HG02759 (cell line): ENCODE data around the gene PLCB2.

Experiments used
- ATAC-seq: cut with Tn5 transposase; IDR thresholded peaks from one replicate; pipeline ENCODE4 v1.9.1; 2021; ENCODE audit warnings: mild to moderate bottlenecking, moderate library complexity; ENCODE audit not compliant: unreplicated experiment

Gene PLCB2

DNA sequence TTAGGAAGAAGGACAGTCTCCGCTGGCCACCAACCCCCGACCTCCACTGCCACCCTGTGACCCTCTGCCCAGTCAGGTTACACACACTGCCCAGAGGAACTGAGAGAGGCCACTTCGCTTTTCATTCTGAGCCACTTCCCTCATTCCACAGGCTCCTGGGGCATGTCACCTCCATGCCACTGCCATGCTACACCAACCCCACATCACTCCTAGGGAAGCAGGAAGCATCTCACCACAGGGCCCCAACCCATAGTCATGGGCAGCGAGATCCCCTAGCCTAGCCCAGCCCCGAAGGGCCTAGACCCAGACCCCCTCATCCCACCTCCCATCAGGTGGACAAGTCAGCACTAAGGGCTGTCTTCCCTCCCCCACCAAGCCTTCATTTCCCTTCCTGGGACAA is 1.4 kb downstream of the PLCB2 start:
- ATAC-seq = no peak

DNA sequence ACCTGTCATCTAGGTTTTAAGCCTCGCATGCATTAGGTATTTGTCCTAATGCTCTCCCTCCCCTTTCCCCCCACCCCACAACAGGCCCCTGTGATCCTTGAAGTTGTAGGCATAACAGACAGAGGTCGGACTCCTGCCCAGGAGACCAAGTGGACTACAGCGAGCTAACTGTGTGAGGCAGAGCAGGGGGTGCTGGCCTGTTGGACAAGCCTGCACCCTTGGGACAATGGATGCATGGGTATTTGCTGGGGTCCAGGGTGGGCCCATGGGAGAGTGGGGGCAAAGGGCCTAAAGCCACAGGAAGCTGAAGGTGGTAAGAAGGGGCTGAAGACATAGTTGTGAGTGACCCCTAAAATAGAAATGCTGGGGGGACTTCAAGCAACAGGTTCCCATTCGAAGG is 2.5 kb downstream of the PLCB2 start:
- ATAC-seq = no peak

DNA sequence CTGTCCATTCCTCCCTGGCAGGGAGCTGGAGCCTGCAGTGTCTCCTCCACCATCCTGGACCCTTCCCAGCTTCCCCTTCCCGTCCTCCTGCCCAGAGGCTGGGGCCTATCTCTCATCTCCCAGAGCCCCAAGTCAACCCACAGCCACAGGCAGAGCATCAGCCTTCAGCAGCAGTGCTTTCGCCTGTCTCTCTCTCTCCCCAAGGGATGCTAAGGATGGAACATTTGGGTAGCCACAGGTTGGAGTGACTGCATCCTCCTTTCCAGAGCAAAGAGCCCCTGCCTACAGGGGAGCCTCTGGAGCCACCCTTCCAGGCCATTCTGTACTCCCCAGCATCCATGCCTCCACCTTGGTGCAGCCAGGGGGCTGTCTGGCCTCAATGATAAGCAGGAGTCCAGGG is 4.2 kb downstream of the PLCB2 start:
- ATAC-seq = no peak

DNA sequence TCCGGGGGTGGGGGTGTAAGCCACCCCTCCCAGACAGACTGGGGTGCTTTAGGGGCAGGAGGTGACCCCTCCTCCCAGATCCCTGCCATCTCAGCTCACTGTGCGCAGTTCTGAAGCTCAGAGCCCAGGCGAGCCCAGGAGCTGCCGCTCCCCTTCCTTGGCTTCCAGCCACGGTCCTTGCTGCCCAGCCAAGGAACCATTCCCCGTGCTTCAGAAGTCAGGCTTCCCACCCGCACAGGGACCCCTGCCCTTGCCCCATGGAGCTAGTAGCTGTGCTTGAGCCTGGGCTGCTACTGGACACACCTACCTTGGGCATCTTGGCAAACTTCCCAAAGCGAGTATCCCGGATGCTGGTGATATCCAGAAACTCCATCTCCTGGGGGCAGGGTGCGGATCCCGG is 4.8 kb downstream of the PLCB2 start:
- no peak for ATAC-seq

DNA sequence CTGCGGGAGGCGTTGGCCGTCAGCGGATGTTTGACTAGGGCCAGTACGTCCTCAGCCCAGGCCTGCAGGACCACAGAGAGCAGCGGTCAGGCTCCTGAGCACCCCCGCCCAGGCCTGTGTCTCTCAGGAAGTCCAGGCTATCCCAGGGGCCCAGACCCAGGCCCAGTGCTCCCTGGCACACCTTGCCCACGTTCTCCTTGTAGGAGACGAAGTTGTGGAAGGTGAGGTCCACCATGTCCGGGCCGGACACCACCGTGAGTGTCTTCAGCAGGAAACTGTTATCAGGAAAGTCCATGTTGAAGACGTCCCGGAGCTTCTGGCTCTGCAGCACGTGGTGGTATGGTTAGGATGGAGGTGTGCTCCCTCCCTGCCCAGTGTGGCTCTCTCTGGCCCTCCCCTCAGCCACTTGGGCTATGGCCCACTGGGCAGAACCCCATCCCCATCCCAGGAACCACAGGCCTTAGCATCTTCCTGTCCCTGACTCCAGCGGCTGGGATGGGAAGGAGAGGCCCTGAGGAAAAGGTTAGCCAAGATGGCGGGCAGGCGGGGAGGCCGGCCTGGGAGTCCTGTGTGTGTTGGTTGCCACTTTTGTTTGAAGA is 5.3 kb downstream of the PLCB2 start:
- no peak for ATAC-seq

DNA sequence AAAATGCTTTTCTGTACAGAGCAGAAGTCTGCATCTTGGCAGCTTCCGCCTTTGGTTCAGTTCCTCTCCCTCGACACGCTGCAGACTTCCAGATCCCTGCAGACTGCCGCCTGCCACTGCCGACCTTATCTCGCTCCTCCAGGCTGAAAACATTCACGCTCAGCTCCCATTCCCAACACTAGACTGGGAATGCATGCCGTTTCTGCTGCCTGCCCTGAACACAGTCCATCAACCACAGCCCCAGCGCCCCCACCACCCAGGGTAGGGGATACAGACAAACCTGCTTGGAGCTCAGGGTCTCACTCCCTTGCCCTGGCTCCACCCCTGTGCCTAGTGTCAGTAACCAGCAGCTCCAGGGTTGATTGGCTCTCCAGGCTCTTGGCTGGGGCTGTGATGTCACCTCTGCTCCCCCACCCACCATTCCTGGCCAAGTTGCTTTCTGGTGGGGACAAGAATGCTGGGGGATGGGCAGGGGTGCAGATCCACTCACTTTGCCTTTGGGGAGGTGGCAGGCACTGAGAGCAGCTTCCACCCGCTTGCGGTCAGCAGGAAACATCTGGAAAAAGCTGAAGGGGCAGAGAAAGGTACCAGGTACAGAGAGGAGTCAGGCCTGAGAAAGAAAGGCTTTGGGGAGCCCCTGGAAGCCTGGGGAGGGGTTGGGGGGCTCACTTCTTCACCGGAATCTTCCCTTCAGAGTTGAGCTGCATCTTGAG is 6.1 kb downstream of the PLCB2 start:
- no peak for ATAC-seq

DNA sequence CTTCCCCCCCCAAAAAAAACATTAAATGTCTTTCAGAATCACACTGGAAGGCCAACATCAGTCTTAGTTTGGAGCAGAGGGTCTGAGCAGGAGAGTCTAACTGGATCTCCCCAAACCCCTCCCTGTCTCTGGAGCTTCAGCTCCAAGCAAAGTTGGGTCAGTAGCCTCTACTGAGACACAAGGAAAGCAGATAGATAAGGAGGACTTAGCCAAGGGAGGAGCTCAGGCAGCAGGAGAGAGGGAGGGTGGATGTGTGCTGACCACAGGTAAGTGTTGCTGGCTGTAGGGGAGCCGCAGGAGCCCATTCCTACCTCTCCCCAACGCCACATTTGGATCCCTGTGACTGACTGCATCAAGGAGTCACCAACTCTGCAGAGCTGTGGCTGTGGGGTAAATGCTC is 7.0 kb downstream of the PLCB2 start:
- no peak for ATAC-seq

DNA sequence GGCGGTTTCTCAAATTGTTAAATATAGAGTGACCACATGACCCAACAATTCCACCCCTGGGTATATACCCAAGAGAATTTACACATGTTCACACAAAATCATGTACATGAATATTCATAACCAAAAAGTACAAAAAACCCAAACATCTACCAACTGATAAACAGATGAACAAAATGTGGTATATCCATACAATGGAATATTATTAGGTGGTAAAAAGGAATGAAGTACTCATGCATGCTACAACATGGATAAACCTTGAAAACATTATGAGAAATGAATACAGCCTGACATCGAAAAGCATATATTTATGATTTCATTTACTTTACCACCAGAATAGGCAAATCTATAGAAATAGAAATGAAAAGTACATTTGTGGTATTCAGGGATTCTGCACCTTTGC is 7.4 kb downstream of the PLCB2 start:
- no peak for ATAC-seq

DNA sequence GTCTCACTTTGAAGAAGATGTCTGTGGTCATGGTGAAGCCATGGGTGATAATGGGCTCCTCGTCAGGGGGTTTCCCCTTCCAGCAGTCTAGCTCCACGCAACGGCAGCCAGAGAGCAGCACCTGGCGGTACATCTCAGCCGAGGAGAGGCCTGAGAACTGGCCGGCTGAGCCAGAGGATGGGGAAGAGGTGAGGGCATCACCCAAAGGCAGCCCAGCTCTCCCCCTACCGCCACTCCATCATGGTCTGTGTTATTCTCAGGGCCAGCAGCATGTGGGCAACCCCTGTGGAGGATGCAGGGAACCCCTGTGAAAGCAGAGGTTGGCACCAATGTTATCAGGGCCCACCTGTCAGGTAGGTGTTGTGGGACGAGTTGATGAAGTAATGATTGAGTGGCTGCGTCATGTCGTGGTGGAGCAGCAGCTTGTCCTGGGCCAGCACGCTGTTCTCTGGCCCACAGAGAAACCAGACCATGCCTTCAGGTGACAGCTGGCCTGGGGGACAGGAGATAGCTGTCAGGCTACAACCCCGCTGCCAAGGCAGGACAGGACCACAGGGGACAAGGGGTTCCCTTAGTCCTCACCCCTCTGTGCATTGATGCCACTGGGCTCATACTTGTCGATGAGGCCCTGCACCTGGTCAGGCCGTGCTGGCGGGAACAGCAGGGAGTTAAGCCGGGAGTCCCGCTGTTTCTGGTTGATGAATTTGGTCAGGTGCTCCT is 9.4 kb downstream of the PLCB2 start:
- no peak for ATAC-seq

DNA sequence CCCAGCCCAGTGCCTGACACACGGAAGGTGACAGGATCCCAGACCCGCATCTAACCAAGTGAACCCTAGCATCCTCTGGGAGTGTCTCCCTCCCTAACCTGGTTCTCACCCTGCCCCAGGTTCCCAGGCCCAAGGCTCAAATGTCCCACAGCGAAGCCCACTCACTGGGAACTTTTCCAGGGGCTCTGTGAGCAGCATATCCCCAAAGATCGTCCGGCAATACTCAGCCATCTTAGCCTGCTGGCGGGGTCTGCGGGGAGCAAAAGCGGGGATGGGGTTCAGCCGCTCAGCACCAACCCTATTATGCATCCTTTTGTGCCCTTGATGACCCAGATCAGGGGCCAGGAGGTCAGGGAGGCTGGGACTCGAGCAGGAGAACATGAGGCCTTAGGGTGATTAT is 10.4 kb downstream of the PLCB2 start:
- ATAC-seq = no peak

DNA sequence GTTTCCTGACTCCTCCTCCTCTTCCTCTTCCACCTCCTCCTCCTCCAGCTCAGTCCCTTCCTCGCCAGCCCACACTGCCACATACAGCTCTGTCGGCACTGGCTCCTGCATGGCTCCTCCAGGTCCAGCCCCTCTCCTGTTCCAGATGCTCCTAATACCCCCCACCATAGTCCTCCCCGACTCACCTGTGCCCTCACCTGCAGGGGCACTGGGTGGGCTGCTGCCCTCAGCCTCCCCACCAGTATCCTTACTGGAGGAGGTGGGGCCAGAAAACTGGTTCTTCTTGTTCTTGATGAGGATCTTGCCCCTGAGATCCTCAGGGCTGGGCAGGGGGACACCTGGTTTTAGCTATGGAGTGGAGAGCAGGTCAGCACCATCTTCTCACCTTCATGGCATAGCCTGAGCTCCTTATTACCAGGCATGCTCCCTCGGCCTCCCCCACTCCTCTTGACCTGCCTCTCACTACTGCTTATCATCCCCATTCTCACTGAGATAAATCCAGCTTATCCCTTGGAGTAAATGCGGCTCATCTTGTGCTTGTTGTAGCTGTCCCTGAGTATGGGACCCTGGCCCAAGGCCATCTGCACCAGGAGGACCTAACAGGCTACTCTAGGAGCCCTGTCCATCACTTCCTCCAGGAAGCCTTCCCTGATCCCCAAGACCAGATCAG is 11.0 kb downstream of the PLCB2 start:
- ATAC-seq = no peak

DNA sequence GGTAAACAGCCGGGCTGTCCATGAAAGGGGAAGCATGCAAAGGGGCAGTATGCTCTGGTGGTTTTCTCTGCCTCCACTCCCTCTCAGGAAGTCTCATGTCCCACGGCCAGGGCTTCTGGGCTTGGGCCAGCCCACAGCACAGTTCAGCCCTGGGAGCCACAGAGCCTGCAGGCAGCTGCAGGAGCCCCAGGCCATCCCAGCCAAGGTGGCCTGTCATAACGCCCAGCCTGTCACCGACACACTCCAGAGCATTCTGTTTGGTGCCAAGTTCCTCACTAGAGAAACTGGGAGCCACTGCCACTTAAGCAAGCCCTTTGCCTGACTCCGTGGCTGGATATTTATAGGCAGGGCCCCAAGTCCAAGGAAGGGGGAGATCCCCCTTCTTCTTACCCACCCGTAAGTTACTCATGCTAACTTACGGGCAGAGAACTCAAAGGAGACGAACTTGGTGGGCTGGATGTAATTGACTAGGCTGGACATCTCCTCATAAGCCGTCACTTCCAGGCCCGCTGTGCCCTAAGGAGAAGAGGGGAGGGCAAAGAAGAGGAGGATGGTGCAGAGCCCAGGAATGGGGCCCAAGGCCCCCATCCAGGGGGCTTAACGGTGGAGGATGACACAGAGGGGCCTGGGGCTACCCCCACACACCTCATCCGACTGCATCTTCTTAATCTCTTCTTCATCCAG is 11.7 kb downstream of the PLCB2 start:
- no peak for ATAC-seq

DNA sequence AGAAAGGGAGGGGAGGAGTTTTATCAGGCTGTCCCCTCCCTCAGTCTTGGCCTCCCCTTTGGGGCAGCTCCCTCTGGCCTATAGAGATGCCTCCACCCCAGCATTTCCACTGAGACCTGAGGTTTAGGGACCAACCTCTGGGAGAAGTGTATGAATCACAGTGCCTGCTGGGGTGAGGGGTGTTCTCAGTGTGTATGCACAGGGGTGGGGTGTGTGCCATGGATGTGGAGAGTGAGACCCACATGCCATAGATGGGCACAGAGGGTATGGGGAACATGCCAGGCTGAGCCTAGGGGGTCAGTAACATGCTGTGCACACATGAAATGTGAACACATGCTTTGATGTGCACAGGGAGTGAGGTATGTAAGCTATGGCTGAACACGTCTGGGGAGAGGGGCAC is 12.4 kb downstream of the PLCB2 start:
- ATAC-seq = no peak

DNA sequence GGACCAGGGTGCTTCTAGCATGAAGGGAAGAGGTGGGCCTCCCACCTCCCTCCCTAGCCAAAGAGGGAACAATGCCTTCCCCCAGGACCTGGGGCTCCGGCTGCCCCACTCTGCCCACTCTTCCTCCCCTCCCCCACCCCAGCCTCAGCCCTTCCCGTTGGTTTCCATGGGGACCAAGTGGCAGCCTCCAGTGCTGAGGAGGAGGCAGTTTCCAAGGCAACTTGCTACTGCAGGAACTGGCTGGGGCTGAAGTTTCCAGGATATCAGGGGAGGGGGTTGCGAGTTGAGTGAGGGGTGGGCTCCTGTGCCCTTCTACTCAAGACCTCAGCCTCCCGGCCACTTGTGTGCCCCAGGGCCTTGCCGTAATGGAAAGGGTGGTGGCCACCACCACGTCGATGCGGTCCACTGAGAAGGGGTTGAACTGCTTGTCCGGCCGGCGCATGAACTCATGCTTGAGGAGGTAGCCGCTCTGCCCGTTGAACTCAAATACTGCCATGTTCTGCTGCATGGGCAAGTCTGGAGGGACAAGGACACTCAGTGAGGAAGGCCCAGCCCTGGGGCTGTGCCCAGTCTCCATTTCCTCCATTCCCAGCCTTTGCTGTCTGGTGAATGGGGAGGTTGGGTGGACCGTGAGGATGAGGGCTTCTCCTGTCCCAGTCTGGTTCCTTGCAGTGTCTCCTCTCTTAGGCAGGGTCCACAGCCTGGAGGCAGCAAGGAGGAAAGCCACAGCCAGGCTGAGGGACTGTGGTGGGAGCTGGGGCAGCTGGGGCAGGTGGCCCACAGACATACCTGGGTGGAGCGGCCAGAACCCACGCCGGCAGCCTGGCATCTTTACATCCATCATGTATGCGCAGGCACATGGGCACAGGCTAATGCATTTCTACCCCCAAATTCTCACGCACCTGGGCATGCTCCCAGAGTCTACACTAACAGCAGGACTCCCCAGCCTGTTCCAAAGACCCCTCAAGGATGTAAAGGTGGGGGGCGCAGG is 13.5 kb downstream of the PLCB2 start:
- ATAC-seq = no peak

DNA sequence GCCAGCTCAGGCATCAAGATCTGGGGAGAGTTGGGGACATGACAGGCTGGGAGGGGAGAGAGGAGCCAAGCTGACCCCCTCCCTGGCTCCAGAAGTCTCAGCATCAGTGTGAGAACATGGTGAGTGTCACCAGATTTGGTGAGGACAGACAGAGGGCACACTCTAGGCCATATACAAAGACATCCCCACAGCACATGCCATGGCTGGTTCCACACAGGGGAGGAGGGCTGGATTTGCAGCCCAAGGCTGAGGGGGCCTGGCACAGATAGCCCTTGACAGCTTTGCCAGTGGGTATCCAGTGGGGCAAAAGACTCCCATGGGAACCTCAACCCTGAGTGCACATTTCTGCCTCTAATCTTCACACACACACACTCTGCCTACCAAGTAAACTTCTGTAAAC is 14.7 kb downstream of the PLCB2 start:
- ATAC-seq = no peak

DNA sequence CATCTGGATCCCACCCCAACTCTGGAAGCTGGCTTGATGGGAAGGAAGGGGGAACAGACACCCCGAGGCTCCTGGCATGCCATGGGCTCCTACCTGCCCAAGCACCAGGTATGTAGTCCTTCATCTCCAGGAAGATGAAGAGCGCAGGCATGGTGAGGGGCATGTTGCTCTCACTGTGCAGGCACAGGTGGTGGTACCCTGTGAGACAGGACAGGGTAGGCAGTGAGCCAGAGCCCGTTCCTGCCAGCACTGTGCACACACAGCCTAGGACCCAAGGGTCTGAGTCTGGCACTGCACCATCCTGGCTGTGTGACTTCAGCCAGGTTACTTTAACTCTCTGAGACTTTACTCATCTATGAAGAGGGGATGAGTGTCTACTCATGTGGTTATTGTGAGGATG is 15.5 kb downstream of the PLCB2 start:
- ATAC-seq = no peak

DNA sequence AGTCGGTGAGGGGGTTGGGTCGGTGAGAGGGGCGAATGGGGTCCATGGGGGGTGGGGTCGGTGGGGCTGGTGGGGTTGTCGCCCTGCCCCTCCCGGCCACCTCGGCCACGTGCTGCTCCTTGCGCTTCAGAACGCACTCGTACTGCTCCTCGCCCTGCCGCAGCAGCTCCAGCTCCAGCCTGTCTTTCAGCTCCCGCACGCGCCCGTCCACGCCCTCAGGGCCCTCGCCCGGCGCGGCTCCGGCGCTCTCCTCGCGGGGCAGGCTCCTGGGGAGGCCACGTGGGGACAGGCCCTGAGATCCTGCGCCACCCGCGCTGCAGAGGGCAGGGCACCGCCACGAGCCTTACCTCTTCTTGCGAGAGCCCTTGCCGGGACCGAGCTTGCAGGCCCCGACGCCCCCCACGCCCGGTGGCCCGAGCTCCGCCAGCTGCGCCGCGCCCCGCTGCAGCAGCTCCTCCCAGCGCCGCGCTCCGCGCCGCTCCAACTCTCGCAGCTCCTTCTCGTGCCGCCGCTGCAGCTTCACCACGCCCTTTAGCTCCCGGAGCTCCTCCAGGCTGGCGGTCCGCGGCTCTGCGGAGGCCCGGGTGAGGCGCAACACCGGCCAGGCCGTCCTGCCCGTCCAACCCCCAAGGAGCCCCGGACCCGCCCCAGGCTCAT is 16.7 kb downstream of the PLCB2 start:
- no peak for ATAC-seq

DNA sequence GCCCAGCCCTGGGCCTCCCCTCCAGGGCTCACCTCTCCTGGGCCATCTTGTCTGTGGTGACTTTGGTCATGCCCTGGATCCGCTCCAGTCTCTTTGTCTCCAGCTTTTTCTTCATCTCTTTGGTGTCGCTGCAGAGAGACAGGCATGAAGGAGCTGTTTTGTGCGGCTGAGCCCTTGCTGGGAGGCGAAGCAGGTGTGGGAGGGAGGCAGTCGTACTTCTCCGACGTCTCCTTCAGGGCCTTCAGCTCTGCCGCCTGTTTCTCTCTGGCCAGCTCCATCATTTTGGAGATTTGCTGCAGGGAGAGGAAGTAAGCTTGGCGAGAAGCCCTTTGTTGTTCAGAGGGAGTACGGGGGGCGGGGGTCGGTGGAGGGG is 17.2 kb downstream of the PLCB2 start:
- ATAC-seq = no peak

DNA sequence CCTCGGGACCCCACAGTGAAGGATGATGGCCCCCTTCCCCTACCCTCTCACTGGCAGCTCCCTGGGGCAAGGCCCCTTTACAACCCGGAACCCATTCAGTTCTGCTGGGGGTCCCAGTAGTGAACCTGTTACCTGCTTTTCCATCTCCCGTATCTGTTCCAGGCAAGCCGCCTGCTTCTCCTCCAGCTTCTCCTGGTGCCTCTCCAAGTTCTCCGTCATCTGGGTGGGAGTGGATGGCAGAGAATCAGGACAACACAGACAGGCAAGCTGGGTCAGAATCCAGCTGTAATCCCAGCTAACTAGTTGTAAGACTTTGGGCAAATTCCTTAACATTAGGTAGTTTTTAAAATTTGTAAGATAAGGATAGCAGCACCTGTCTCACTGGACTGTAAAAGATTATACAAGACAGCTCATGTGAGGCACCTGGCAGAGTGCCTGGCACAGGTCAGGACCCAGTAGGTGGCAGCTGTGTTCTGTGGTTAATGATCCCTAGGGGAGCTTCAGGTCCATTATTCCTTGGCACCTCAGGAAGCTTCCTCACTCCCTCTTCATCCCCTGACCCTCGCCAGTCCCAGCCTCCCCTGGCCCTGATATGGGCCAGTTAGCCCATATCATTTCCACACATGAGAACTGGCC is 18.5 kb downstream of the PLCB2 start:
- no peak for ATAC-seq
